Cardiac fibroblast (primary cell): ENCODE measurements around the gene CDK15.
A peak's percentile ranks its signal among the peaks of the same experiment; 100 is the strongest.

Source experiments
- DNase-seq, 2 donors: peaks; one replicate each; pipeline versions ENCODE4 v3.0.0 to v3.0.0-alpha.2; 2010; ENCODE audit warnings: low read depth in 2 of 2
- H3K4me3 ChIP-seq, 2 donors: replicated peaks in 1 of 2; 1 replicate in 1 of 2; 2 replicates in 1 of 2; pipeline ENCODE4 v1.5.1; 2011; ENCODE audit warnings: low read depth in 2 of 2, low read length in 2 of 2, mild to moderate bottlenecking in 2 of 2, moderate library complexity in 1 of 2
- CTCF ChIP-seq: IDR thresholded peaks from one replicate; pipeline ENCODE4 v1.5.1; 2011; ENCODE audit warnings: low read depth, mild to moderate bottlenecking, low read length, inconsistent platforms

The CDK15 gene

GRCh38 chr2:201788371-201788770 lies 18.0 kb upstream of the CDK15 start:
- DNase-seq = no peak
- H3K4me3 ChIP-seq = no peak overlapping the region
- no peak for TF ChIP-seq CTCF

- H3K4me3 ChIP-seq = no peak overlapping the region
- no peak for DNase-seq
- no peak for TF ChIP-seq CTCF
Measured at GRCh38 chr2:201789395-201789794, 16.9 kb upstream of the CDK15 start.

GRCh38 chr2:201790291-201790690 lies 16.0 kb upstream of the CDK15 start:
- no peak overlapping the region for H3K4me3 ChIP-seq
- DNase-seq = no peak
- no peak for TF ChIP-seq CTCF

GRCh38 chr2:201790989-201791388 lies 15.3 kb upstream of the CDK15 start:
- TF ChIP-seq CTCF = no peak
- no peak overlapping the region for H3K4me3 ChIP-seq
- no peak for DNase-seq

DNA sequence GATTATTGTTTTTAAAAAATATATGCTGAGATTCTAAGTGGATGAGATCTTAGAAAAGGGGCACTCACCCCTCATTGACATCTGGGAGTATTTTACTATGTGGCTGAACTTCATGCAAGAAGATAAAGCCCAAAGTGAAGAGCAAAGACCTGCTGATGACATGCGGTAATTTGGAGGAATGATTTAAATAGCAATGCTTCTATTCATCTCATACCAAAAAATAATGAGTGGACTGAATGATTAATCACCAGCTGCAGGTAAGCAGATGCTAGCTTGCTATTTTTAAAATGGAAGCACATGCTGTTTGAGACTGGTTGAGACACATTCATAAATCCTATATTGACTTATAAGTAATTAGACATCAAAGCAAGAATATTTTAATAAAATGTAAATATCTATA lies 12.7 kb upstream of the CDK15 start:
- no peak for DNase-seq

GRCh38 chr2:201794294-201794693 lies 12.0 kb upstream of the CDK15 start:
- H3K4me3 ChIP-seq = no peak overlapping the region
- no peak for DNase-seq
- TF ChIP-seq CTCF = no peak

More for the DNA sequence above, 12.7 kb upstream of the CDK15 start:
- no peak overlapping the region for H3K4me3 ChIP-seq
- no peak for TF ChIP-seq CTCF

GRCh38 chr2:201795607-201796477 lies 10.5 kb upstream of the CDK15 start:
- peak; percentile 63 to 66 for DNase-seq
- TF ChIP-seq CTCF = peak; percentile 77
- H3K4me3 ChIP-seq = no peak overlapping the region
